Activated CD8-positive, alpha-beta T cell treated with anti-CD3 and anti-CD28 coated beads, Interleukin-2, amount 10 ng/mL, durations not matched to agents 7 days and 5 days (primary cell): ENCODE measurements around the gene NAA38. TPM values are rescaled to one million over a fixed set of nuclear protein-coding genes. Genes with fewer than 3 reads are reported as not detected.

Experiments used
- ATAC-seq: fragments of 150-1000 bp; cut with Tn5 transposase; one replicate; pipeline ENCODE4 v1.10.0; 2021; ENCODE audit warnings: moderate library complexity
- CTCF ChIA-PET: fragments of 350-600 bp; sonication (Branson Sonifier 250); formaldehyde crosslinking; loops from one replicate; lab custom pipeline; 2021; ENCODE audit warnings: antibody characterized with exemption; lab: Charles Lee
- POLR2A ChIA-PET: fragments of 350-600 bp; sonication (Branson Sonifier 250); formaldehyde crosslinking; loops from one replicate; lab custom pipeline; 2021; ENCODE audit warnings: antibody characterized with exemption; lab: Charles Lee
- DNase-seq: peaks from one replicate; pipeline ENCODE4 v3.0.0-alpha.2; 2020
- H3K27ac Mint-ChIP-seq: one replicate; pipeline ENCODE4 v1.8.0; 2021; ENCODE audit warnings: mild to moderate bottlenecking, mixed read lengths
- H3K27me3 Mint-ChIP-seq: one replicate; pipeline ENCODE4 v1.8.0; 2021; ENCODE audit warnings: low read depth, mixed read lengths
- H3K36me3 Mint-ChIP-seq: one replicate; pipeline ENCODE4 v1.8.0; 2021; ENCODE audit warnings: low read depth, mixed read lengths
- H3K4me1 Mint-ChIP-seq: one replicate; pipeline ENCODE4 v1.8.0; 2021; ENCODE audit warnings: low read depth, mixed read lengths
- H3K4me3 Mint-ChIP-seq: one replicate; pipeline ENCODE4 v1.8.0; 2021; ENCODE audit warnings: mild to moderate bottlenecking, mixed read lengths
- H3K9me3 Mint-ChIP-seq: one replicate; pipeline ENCODE4 v1.8.0; 2022; ENCODE audit warnings: mixed read lengths; ENCODE audit not compliant: insufficient read depth
- total RNA-seq, 2 experiments: library from RNA; stranded (reverse); gene quantifications; one replicate each; pipeline ENCODE4 v1.2.3, GENCODE V29; 2021

Gene NAA38
- total RNA-seq, 2 experiments from 2014 or later = 92.7 to 93.1 TPM

DNA sequence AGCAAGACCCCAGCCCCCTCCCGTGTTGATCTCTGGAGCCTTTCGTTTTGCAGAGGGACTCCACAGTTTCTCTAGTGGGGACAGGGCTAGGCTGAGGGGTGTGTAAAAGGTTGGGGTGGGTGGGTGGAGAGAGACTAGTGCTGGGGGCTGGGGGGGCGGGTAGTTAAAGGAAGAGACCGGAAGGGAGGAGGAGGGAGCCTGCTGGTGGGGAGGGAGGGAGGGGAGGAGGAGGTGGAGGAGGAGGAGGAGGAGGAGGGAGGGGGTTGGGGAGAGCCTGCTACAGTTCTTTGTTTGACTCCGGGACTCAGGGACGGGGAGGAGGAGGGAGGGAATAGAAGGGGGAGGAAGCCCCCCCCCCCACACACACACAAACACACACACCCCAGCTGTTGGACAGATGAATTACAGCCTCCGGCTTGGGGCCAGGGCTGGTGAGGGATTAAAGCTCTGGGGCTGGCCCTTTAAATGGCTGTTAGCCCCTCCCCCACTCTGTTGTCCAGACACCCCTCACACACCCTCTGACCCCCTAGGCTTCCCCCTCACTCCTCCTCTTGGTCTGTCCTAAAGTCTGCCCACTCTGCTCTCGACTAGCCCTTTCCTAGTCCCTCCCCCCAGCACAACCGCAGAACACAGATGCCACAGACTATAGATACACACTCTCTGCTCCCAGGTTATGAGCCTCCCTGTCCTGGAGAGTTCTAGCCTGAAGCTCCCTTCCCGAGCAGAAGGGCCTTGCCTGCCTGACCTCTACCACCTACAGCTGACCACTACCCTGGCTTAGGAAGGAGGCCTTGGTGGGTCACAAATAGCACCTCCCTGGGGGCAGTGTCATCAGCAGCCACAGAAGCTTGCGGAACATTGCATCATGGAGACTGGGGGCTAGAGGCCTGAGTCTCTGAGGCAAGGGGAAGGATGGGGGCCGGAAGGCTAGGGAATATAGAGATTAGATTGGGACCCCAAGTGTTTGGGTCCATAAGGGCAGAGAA lies 19.0 kb downstream of the NAA38 start:
- Mint-ChIP-seq H3K4me1 (peaks cover 74% of the 10 kb centered on the region), H3K36me3 (no peaks in the 10 kb centered on the region), H3K9me3 (no peaks in the 10 kb centered on the region), H3K27ac (peak overlapping the region; percentile 83), H3K27me3 (peaks cover 2% of the 10 kb centered on the region), H3K4me3 (peak overlapping the region; percentile 90)
- ATAC-seq = no peak
- CTCF ChIA-PET = interaction anchor here (1.0 to 6.8 kb wide), 10 partner anchors 11 to 203 kb away, joined by 3 to 52 read pairs (median 4); partner anchors contain the start of genes NAA38, TP53 and WRAP53
- DNase-seq = peak; percentile 59
- POLR2A ChIA-PET = interaction anchor here (1.2 to 1.8 kb wide), 3 partner anchors 19 to 94 kb away, joined by 3 to 5 read pairs (median 4); partner anchors contain the start of genes CNTROB, NAA38 and TRAPPC1

DNA sequence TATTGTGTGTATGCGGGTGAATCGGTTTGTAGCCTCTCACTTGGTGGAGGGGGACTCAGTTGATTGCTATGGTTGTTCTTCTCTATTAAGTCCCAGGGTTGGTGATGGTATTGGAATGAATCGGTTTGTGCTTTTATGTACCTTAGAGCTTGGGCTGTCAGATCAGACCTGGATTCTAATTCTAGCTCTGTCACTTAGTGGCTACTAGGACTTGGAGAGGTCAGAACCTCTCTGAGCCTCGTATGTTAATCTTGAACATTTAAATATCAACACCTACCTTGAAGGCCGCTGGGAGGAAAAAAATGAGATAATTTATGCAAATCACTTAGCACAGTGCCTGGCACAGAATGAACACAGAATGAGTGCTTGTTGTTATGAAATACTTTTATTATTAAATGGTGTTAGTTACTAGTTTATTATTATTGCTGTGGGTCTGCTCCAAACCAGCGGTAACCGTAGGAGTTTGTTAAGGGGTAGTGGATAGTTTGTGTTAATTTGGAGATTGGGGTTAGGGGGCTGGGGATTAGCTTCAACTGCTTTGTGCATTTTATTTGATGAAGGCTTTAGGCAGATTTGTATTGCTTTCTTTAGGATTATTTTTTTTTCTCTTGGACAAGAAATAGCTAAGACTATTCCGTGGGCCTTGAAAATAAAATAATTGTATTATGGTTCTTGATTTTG lies 19.8 kb downstream of the NAA38 start:
- H3K4me3 Mint-ChIP-seq = peak overlapping the region; percentile 90
- no peak for ATAC-seq
- H3K27me3 Mint-ChIP-seq = peaks cover 6% of the 10 kb centered on the region
- DNase-seq = no peak
- CTCF ChIA-PET = interaction anchor here (0.8 to 6.8 kb wide), 10 partner anchors 12 to 204 kb away, joined by 3 to 52 read pairs (median 4); partner anchors contain the start of genes CHD3 and NAA38
- no peaks in the 10 kb centered on the region for H3K9me3 Mint-ChIP-seq
- H3K36me3 Mint-ChIP-seq = no peaks in the 10 kb centered on the region
- POLR2A ChIA-PET = interaction anchor here (0.6 to 1.8 kb wide), 6 partner anchors 10 to 95 kb away, joined by 3 to 5 read pairs (median 4); partner anchors contain the start of genes CNTROB, NAA38 and TRAPPC1
- H3K4me1 Mint-ChIP-seq = peaks cover 72% of the 10 kb centered on the region
- H3K27ac Mint-ChIP-seq = peak overlapping the region; percentile 73

DNA sequence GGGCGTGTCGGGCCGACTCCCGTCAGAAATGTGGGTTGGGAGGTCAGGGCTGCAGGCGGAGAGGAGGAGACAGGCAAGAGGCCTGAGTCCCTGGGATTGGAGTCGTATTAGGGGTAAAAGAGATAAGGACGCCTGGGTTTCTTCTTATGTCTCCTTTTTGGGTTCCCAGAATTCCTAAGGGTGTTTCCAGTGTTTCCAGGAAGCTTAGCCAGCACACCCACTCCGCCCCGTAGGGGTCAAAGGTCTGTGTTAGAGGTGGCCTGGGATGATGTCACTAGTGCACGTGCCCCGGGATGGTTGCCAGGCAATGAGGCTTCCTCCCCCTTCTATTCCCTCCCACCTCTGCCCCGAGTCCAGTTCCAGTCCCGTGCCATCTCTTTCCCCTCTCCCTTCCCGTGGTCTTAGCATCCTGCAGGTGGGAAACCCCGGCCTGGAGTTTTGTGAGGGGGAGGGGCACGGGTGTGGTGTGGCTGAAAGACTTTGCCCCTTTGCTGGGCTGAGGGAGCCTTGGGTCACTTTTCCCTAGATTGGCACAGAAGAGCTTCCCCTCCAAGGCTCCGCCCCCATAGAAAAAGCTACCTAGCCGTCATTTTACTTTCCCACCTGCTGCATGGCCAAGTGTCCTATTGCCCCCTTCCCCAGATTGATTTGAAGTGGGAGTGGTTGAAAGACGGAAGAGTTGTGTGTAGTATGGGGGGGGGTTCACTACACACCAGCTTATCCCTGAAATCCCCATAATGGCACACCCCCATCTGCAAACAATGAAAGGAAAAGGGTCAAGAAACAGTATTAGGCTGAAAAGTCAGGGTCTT lies 20.6 kb downstream of the NAA38 start:
- peaks cover 7% of the 10 kb centered on the region for H3K27me3 Mint-ChIP-seq
- H3K9me3 Mint-ChIP-seq = no peaks in the 10 kb centered on the region
- peaks cover 68% of the 10 kb centered on the region for H3K4me1 Mint-ChIP-seq
- ATAC-seq (no peak), DNase-seq (peak; percentile 61)
- H3K4me3 Mint-ChIP-seq = peak overlapping the region; percentile 90
- ChIA-PET CTCF (interaction anchor here (0.8 to 6.8 kb wide), 8 partner anchors 12 to 205 kb away, joined by 3 to 52 read pairs (median 6); partner anchors contain the start of genes CHD3 and NAA38), POLR2A (interaction anchor here (0.6 to 1.5 kb wide), 4 partner anchors 11 to 64 kb away, joined by 3 to 5 read pairs (median 4); partner anchors contain the start of gene NAA38)
- H3K27ac Mint-ChIP-seq = peak overlapping the region; percentile 73
- no peaks in the 10 kb centered on the region for H3K36me3 Mint-ChIP-seq

DNA sequence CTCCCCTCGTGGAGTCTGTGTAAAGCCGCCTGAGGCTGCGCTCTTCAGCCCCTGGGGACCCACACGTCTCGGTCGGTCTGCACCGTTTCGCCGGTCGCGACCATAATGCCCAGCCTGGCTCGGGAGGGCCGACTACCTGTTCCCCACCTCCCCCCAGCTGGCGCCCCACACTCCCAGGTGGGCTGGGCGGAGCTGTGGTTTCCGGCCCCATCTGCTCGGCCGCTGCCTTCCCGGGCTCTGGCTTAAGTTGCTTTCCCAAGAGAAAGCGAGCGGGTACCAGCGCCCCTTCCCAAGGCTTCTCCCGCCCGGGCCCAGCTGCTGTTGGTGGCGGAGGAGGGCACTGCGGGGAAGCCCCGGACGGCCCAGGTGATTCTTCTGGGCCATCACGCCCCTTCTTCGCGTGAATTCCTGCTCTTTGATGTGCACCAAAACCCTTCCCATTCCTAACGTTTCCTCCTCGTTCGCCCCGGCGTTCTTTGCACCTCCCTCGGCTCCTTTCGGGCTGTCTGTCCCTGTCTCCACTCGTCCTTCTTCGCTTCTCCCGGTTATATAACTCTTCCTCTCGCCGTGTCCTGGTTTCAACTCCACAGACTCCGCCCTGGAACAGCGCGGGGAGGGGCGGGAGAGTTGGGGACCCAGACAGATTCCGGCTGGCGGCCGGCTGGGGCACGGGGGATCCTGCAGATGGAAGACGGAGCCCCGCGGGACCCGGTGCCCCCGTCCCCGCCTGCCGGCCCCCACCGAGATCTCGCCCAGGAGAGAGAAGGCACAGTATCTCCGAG lies 21.4 kb downstream of the NAA38 start:
- H3K36me3 Mint-ChIP-seq = no peaks in the 10 kb centered on the region
- no peak for ATAC-seq
- peak overlapping the region; percentile 80 for H3K27ac Mint-ChIP-seq
- no peak for DNase-seq
- H3K4me3 Mint-ChIP-seq = peak overlapping the region; percentile 90
- CTCF ChIA-PET = interaction anchor here (0.7 to 6.8 kb wide), 25 partner anchors 8 to 283 kb away, joined by 3 to 52 read pairs (median 7); partner anchors contain the start of genes CNTROB, CYB5D1, NAA38 and TP53
- peaks cover 63% of the 10 kb centered on the region for H3K4me1 Mint-ChIP-seq
- peaks cover 7% of the 10 kb centered on the region for H3K27me3 Mint-ChIP-seq
- no peaks in the 10 kb centered on the region for H3K9me3 Mint-ChIP-seq
- POLR2A ChIA-PET = interaction anchor here (1.1 to 3.2 kb wide), 5 partner anchors 7 to 150 kb away, joined by 3 to 20 read pairs (median 4); partner anchors contain the start of genes CYB5D1 and NAA38

DNA sequence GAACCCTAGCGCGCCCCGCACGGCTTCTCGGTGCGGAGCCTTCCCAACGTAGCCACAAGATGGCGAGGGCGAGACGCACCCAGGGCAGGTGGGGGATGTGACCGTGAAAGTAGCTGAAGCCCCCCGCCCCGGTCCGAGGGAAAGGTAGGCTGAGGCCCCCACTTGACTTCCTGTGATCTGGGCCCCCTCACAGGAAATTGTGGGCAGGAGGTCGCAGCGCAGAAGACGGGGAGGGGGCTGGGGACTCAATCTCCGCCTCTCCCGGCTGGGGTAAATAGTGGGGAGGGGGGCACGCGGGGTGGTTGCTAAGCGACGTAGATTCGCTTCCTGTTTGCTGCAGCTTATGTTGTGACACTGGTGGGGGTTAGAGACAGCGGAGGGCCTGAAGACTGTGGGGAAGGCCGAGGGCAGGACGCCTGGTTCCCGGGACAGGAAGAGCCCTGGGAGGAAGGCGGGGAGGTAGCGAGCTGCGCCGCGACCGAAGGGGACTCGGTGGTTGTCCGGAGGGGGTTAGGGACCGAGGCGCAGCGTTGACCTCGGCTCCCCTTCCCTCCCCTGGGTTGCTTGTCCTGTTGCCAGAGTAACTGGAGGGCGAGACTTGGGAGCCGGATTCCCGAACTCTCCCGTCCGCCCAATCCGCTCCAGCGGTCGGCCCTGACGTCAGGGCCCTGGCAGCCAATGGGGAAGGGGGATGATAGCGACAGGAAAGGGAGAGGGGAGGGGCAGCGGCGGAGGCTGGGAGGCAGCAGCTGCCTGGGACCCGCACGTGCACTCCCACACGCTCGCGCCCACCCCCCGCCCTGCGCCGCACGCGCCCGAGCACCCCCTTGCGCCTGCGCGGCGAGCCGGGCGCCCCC lies 22.2 kb downstream of the NAA38 start:
- peaks cover 55% of the 10 kb centered on the region for H3K4me1 Mint-ChIP-seq

DNA sequence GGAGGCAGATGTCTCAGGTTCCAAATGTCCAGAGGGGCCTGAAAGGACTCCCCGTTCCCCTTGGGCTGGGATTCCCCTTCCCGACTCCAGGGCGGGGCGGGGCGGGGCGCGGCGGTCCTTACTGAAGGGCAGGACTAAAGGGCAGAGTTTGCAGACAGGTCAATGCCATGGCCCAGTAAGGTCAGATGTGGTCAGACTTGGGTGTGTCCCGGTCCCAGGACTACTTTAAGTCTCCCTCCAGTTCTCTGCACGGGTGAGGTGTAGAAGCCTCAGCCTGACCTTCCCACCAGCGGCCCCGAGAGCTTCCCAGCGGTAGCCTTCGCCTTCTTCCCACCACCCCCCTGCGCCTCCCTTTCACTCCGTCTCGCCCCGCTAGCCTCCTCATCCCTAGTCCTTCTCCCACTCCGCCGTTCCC lies 22.8 kb downstream of the NAA38 start:
- H3K36me3 Mint-ChIP-seq = no peaks in the 10 kb centered on the region
- peak overlapping the region; percentile 94 for H3K27ac Mint-ChIP-seq
- DNase-seq (peak; percentile 51), ATAC-seq (peak; percentile 7)
- CTCF ChIA-PET = interaction anchor here (0.6 to 6.8 kb wide), 26 partner anchors 10 to 284 kb away, joined by 3 to 52 read pairs (median 6); partner anchors contain the start of genes CNTROB, CYB5D1, NAA38 and TP53
- H3K4me1 Mint-ChIP-seq = peaks cover 49% of the 10 kb centered on the region
- H3K4me3 Mint-ChIP-seq = peak overlapping the region; percentile 90
- H3K9me3 Mint-ChIP-seq = no peaks in the 10 kb centered on the region
- H3K27me3 Mint-ChIP-seq = peaks cover 10% of the 10 kb centered on the region
- POLR2A ChIA-PET = interaction anchor here (0.7 to 3.2 kb wide), 8 partner anchors 8 to 339 kb away, joined by 3 to 20 read pairs (median 4); partner anchors contain the start of genes CYB5D1 and NAA38

More for the DNA sequence above, 22.2 kb downstream of the NAA38 start:
- peak overlapping the region; percentile 94 for H3K27ac Mint-ChIP-seq
- H3K36me3 Mint-ChIP-seq = no peaks in the 10 kb centered on the region
- POLR2A ChIA-PET = interaction anchor here (0.7 to 3.2 kb wide), 9 partner anchors 8 to 338 kb away, joined by 3 to 20 read pairs (median 4); partner anchors contain the start of genes CYB5D1 and NAA38
- ATAC-seq = peak; percentile 56
- peak; percentile 91 for DNase-seq
- peak overlapping the region; percentile 90 for H3K4me3 Mint-ChIP-seq
- H3K27me3 Mint-ChIP-seq = peaks cover 8% of the 10 kb centered on the region
- CTCF ChIA-PET = interaction anchor here (0.6 to 6.8 kb wide), 30 partner anchors 9 to 284 kb away, joined by 3 to 52 read pairs (median 5); partner anchors contain the start of genes CNTROB, CYB5D1, NAA38 and TP53
- H3K9me3 Mint-ChIP-seq = no peaks in the 10 kb centered on the region

DNA sequence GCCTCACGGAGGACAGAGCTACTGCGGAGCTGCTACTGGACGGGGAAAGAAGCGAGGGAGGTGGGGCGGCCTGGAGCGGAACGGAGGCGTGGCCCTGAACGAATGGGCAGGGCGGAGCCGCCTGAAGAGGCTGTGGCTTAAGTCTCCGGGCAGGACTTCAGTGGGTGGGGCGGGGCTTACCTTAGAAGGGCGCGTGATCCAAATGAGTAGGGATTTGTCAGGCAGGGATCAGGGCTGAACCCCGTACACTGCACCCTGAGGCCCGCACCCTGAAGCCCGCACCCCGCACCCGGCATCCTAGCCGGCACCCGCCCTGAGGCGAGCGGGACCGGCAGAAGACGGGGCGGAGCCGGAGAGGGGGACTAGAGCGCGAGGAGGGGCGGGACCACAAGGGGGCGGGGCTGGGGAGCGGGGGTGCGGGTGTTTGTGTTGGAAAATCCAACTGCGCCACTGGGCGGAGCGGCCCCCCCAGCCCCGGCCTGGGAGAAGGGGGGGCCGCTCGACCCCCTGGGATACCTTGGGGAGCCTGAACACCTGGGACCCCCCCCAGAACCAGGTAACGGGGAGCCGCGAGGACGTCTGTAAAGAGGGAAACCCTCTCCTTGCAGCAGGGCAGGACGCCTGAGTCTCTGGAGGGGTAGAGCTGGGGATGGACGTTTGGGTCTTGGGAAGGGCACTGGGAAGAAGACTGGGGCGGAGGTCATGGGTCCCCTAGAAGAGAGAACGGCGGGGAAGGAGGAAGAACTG lies 23.4 kb downstream of the NAA38 start, which contains the start of gene KDM6B:
Gene KDM6B, plus strand, starts transcription at position 423 of the 747 bp plus-strand sequence. CDS start 11,338 bp downstream, outside the sequence.
- DNase-seq (peak; percentile 92), ATAC-seq (peak; percentile 74)
- H3K9me3 Mint-ChIP-seq = no peaks in the 10 kb centered on the region
- H3K36me3 Mint-ChIP-seq = no peaks in the 10 kb centered on the region
- H3K27ac Mint-ChIP-seq = peak within 1 kb of the TSS; percentile 94
- CTCF ChIA-PET = interaction anchor here (0.6 to 6.8 kb wide), 23 partner anchors 10 to 285 kb away, joined by 3 to 52 read pairs (median 5); partner anchors contain the start of genes CYB5D1, NAA38, TP53 and WRAP53
- H3K4me3 Mint-ChIP-seq = peak within 1 kb of the TSS; percentile 90
- peaks cover 43% of the 10 kb centered on the region for H3K4me1 Mint-ChIP-seq
- POLR2A ChIA-PET = interaction anchor here (0.8 to 3.2 kb wide), 5 partner anchors 9 to 23 kb away, joined by 3 to 20 read pairs (median 3); partner anchors contain the start of genes CYB5D1 and NAA38
- H3K27me3 Mint-ChIP-seq = peaks cover 14% of the 10 kb centered on the region

DNA sequence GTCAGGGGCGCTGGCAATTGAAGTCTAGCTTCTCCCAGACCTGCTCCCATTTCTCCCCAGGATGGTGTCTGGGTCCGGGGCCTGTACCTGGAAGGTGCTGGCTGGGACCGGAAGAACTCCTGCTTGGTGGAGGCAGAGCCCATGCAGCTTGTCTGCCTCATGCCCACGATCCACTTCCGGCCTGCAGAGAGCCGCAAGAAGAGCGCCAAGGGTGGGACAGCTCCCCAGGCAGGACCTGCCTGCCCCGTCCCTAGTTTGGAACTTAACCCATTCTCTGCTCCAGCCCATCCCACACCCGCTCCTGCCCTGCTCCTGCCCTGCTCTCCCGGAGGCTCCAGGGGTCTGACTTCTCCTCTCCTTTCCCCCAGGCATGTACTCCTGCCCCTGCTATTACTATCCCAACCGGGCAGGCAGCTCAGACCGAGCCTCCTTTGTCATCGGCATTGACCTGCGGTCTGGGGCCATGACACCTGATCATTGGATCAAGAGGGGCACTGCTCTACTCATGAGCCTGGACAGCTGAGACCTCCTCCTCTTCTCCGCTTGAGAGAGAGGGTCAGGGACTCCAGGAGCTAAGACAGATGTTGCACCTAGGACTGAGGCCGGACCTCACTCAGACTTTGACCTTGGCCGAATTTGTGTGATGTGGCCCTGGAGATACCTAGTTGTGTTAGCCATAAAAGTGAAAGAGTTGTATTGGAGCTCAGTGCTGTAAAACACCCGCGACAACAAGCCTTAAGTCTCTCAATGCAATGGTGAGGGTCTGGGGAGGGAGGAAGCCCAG lies 24.2 kb downstream of the NAA38 start:
- peak overlapping the region; percentile 56 for H3K27ac Mint-ChIP-seq
- H3K4me1 Mint-ChIP-seq = peaks cover 36% of the 10 kb centered on the region
- no peaks in the 10 kb centered on the region for H3K36me3 Mint-ChIP-seq
- peak overlapping the region; percentile 90 for H3K4me3 Mint-ChIP-seq
- ATAC-seq = no peak
- H3K27me3 Mint-ChIP-seq = peaks cover 14% of the 10 kb centered on the region
- POLR2A ChIA-PET = interaction anchor here (0.6 to 3.2 kb wide), 5 partner anchors 12 to 342 kb away, joined by 3 to 20 read pairs (median 3); partner anchors contain the start of genes CYB5D1, NAA38 and TP53
- H3K9me3 Mint-ChIP-seq = no peaks in the 10 kb centered on the region
- CTCF ChIA-PET = interaction anchor here (0.7 to 6.8 kb wide), 17 partner anchors 9 to 241 kb away, joined by 3 to 52 read pairs (median 4); partner anchors contain the start of genes CYB5D1, NAA38, TP53 and WRAP53
- DNase-seq = no peak
